Activated naive CD8-positive, alpha-beta T cell treated with anti-CD3 and anti-CD28 coated beads, Interleukin-2, amount 10 ng/mL, durations not matched to agents 7 days and 5 days (primary cell): Measurements from ENCODE around the gene ABHD2. TPM values are rescaled to one million over a fixed set of nuclear protein-coding genes. Genes with fewer than 3 reads are reported as not detected.

Experiments used
- ATAC-seq: fragments of 150-1000 bp; cut with Tn5 transposase; one replicate; pipeline ENCODE4 v1.10.0; 2021; ENCODE audit warnings: low read depth, moderate library complexity
- POLR2A ChIA-PET: fragments of 350-600 bp; sonication (Branson Sonifier 250); formaldehyde crosslinking; loops from one replicate; lab custom pipeline; 2021; ENCODE audit warnings: antibody characterized with exemption; lab: Charles Lee
- DNase-seq: peaks from one replicate; pipeline ENCODE4 v3.0.0; 2021
- H3K27ac Mint-ChIP-seq: one replicate; pipeline ENCODE4 v1.8.0; 2022; ENCODE audit warnings: mild to moderate bottlenecking, mixed read lengths
- H3K27me3 Mint-ChIP-seq: one replicate; pipeline ENCODE4 v1.8.0; 2022; ENCODE audit warnings: mild to moderate bottlenecking, moderate library complexity, mixed read lengths
- H3K36me3 Mint-ChIP-seq: one replicate; pipeline ENCODE4 v1.8.0; 2021; ENCODE audit warnings: mild to moderate bottlenecking, mixed read lengths
- H3K4me1 Mint-ChIP-seq: one replicate; pipeline ENCODE4 v1.8.0; 2021; ENCODE audit warnings: mixed read lengths
- H3K4me3 Mint-ChIP-seq: one replicate; pipeline ENCODE4 v1.8.0; 2022; ENCODE audit warnings: mild to moderate bottlenecking, moderate library complexity, mixed read lengths
- H3K9me3 Mint-ChIP-seq: one replicate; pipeline ENCODE4 v1.8.0; 2021; ENCODE audit warnings: mixed read lengths
- total RNA-seq, 2 experiments: library from RNA; stranded (reverse); gene quantifications; one replicate each; pipeline ENCODE4 v1.2.3, GENCODE V29; 2021

Gene ABHD2
- total RNA-seq, 2 experiments from 2014 or later: 54.1 to 62.8 TPM

GRCh38 chr15:89199746-89200145 is 111.5 kb downstream of the ABHD2 start:
- ATAC-seq (no peak), DNase-seq (no peak)
- H3K27ac Mint-ChIP-seq: no peak overlapping the region
- peaks cover 20% of the 10 kb centered on the region for H3K4me1 Mint-ChIP-seq
- peaks cover 22% of the 10 kb centered on the region for H3K36me3 Mint-ChIP-seq
- no peaks in the 10 kb centered on the region for H3K27me3 Mint-ChIP-seq
- POLR2A ChIA-PET: interaction anchor here (1.1 kb wide), 1 partner anchor 45 kb away, joined by 3 read pairs; no protein-coding TSS in a partner anchor
- no peak overlapping the region for H3K4me3 Mint-ChIP-seq
- H3K9me3 Mint-ChIP-seq: no peaks in the 10 kb centered on the region

- POLR2A ChIA-PET: interaction anchor here (0.6 to 1.1 kb wide), 2 partner anchors 44 to 101 kb away, joined by 3 read pairs; no protein-coding TSS in a partner anchor
- H3K36me3 Mint-ChIP-seq: peaks cover 22% of the 10 kb centered on the region
- H3K9me3 Mint-ChIP-seq: no peaks in the 10 kb centered on the region
- ATAC-seq: no peak
- no peaks in the 10 kb centered on the region for H3K27me3 Mint-ChIP-seq
- H3K4me1 Mint-ChIP-seq: peaks cover 23% of the 10 kb centered on the region
- DNase-seq: no peak
- no peak overlapping the region for H3K27ac Mint-ChIP-seq
- no peak overlapping the region for H3K4me3 Mint-ChIP-seq
Measured at GRCh38 chr15:89200182-89200581, 111.9 kb downstream of the ABHD2 start.

- no peak overlapping the region for H3K4me3 Mint-ChIP-seq
- ATAC-seq (no peak), DNase-seq (no peak)
- POLR2A ChIA-PET: no interaction called here
- no peak overlapping the region for H3K27ac Mint-ChIP-seq
- no peaks in the 10 kb centered on the region for H3K9me3 Mint-ChIP-seq
- peaks cover 18% of the 10 kb centered on the region for H3K36me3 Mint-ChIP-seq
- H3K4me1 Mint-ChIP-seq: peaks cover 26% of the 10 kb centered on the region
- no peaks in the 10 kb centered on the region for H3K27me3 Mint-ChIP-seq
Measured at GRCh38 chr15:89201465-89202005, 113.3 kb downstream of the ABHD2 start.

GRCh38 chr15:89203705-89204273 is 115.5 kb downstream of the ABHD2 start:
- DNase-seq (no peak), ATAC-seq (peak; percentile 80)
- Mint-ChIP-seq H3K36me3 (peaks cover 15% of the 10 kb centered on the region), H3K4me3 (peak overlapping the region; percentile 80), H3K4me1 (peaks cover 31% of the 10 kb centered on the region), H3K27me3 (peaks cover 2% of the 10 kb centered on the region), H3K9me3 (no peaks in the 10 kb centered on the region), H3K27ac (peak overlapping the region; percentile 82)
- POLR2A ChIA-PET: no interaction called here

- Mint-ChIP-seq H3K4me1 (peaks cover 31% of the 10 kb centered on the region), H3K4me3 (no peak overlapping the region), H3K27ac (peak overlapping the region; percentile 36), H3K27me3 (peaks cover 2% of the 10 kb centered on the region), H3K9me3 (no peaks in the 10 kb centered on the region), H3K36me3 (peaks cover 12% of the 10 kb centered on the region)
- DNase-seq (no peak), ATAC-seq (no peak)
- POLR2A ChIA-PET: interaction anchor here (0.7 to 2.5 kb wide), 4 partner anchors 28 to 308 kb away, joined by 3 to 19 read pairs (median 4); partner anchors contain the start of gene FANCI
Measured at GRCh38 chr15:89205991-89206585, 117.8 kb downstream of the ABHD2 start.

- Mint-ChIP-seq H3K4me1 (peaks cover 29% of the 10 kb centered on the region), H3K27me3 (peaks cover 2% of the 10 kb centered on the region)
- POLR2A ChIA-PET: interaction anchor here (0.7 to 2.5 kb wide), 4 partner anchors 29 to 309 kb away, joined by 3 to 19 read pairs (median 4); partner anchors contain the start of gene FANCI
Measured at GRCh38 chr15:89206908-89207331, 118.7 kb downstream of the ABHD2 start.

GRCh38 chr15:89208256-89208655 is 120.0 kb downstream of the ABHD2 start:
- POLR2A ChIA-PET: no interaction called here
- no peak for DNase-seq
- peaks cover 6% of the 10 kb centered on the region for H3K27me3 Mint-ChIP-seq
- no peak overlapping the region for H3K27ac Mint-ChIP-seq
- no peak for ATAC-seq
- no peaks in the 10 kb centered on the region for H3K9me3 Mint-ChIP-seq
- no peak overlapping the region for H3K4me3 Mint-ChIP-seq
- H3K4me1 Mint-ChIP-seq: peaks cover 28% of the 10 kb centered on the region
- H3K36me3 Mint-ChIP-seq: peaks cover 5% of the 10 kb centered on the region

More at GRCh38 chr15:89206908-89207331, 118.7 kb downstream of the ABHD2 start:
- DNase-seq: peak; percentile 82
- H3K36me3 Mint-ChIP-seq: peaks cover 7% of the 10 kb centered on the region
- peak; percentile 54 for ATAC-seq
- no peak overlapping the region for H3K4me3 Mint-ChIP-seq
- no peaks in the 10 kb centered on the region for H3K9me3 Mint-ChIP-seq
- peak overlapping the region; percentile 10 for H3K27ac Mint-ChIP-seq

- peaks cover 7% of the 10 kb centered on the region for H3K27me3 Mint-ChIP-seq
- POLR2A ChIA-PET: interaction anchor here (0.7 kb wide), 1 partner anchor 123 kb away, joined by 3 read pairs; no protein-coding TSS in a partner anchor
- H3K4me1 Mint-ChIP-seq: peaks cover 21% of the 10 kb centered on the region
- DNase-seq (no peak), ATAC-seq (no peak)
- no peak overlapping the region for H3K27ac Mint-ChIP-seq
- H3K9me3 Mint-ChIP-seq: no peaks in the 10 kb centered on the region
- H3K36me3 Mint-ChIP-seq: no peaks in the 10 kb centered on the region
- no peak overlapping the region for H3K4me3 Mint-ChIP-seq
Measured at GRCh38 chr15:89209057-89209456, 120.8 kb downstream of the ABHD2 start.

- Mint-ChIP-seq H3K4me3 (no peak overlapping the region), H3K4me1 (peaks cover 8% of the 10 kb centered on the region), H3K36me3 (no peaks in the 10 kb centered on the region), H3K27me3 (peaks cover 7% of the 10 kb centered on the region), H3K9me3 (no peaks in the 10 kb centered on the region), H3K27ac (no peak overlapping the region)
- POLR2A ChIA-PET: interaction anchor here (1.1 kb wide), 1 partner anchor 9 kb away, joined by 3 read pairs; no protein-coding TSS in a partner anchor
- ATAC-seq (no peak), DNase-seq (no peak)
Measured at GRCh38 chr15:89211678-89212170, 123.5 kb downstream of the ABHD2 start.

- no peaks in the 10 kb centered on the region for H3K36me3 Mint-ChIP-seq
- ATAC-seq (no peak), DNase-seq (no peak)
- H3K27me3 Mint-ChIP-seq: peaks cover 10% of the 10 kb centered on the region
- no peak overlapping the region for H3K27ac Mint-ChIP-seq
- H3K9me3 Mint-ChIP-seq: no peaks in the 10 kb centered on the region
- H3K4me1 Mint-ChIP-seq: peaks cover 1% of the 10 kb centered on the region
- no peak overlapping the region for H3K4me3 Mint-ChIP-seq
- POLR2A ChIA-PET: no interaction called here
Measured at GRCh38 chr15:89215627-89216026, 127.4 kb downstream of the ABHD2 start.

- Mint-ChIP-seq H3K4me3 (no peak overlapping the region), H3K36me3 (no peaks in the 10 kb centered on the region), H3K9me3 (no peaks in the 10 kb centered on the region), H3K27me3 (peaks cover 10% of the 10 kb centered on the region), H3K27ac (no peak overlapping the region), H3K4me1 (peaks cover 1% of the 10 kb centered on the region)
- POLR2A ChIA-PET: no interaction called here
- ATAC-seq (no peak), DNase-seq (no peak)
Measured at GRCh38 chr15:89217031-89217430, 128.8 kb downstream of the ABHD2 start.

GRCh38 chr15:89217686-89218376 is 129.6 kb downstream of the ABHD2 start:
- Mint-ChIP-seq H3K27ac (no peak overlapping the region), H3K27me3 (peaks cover 10% of the 10 kb centered on the region), H3K36me3 (no peaks in the 10 kb centered on the region), H3K9me3 (no peaks in the 10 kb centered on the region), H3K4me3 (no peak overlapping the region), H3K4me1 (peaks cover 1% of the 10 kb centered on the region)
- ATAC-seq (no peak), DNase-seq (no peak)
- POLR2A ChIA-PET: no interaction called here

- no peak overlapping the region for H3K4me3 Mint-ChIP-seq
- peaks cover 1% of the 10 kb centered on the region for H3K4me1 Mint-ChIP-seq
- H3K36me3 Mint-ChIP-seq: no peaks in the 10 kb centered on the region
- no peak for DNase-seq
- no peaks in the 10 kb centered on the region for H3K9me3 Mint-ChIP-seq
- ATAC-seq: no peak
- H3K27ac Mint-ChIP-seq: no peak overlapping the region
- POLR2A ChIA-PET: no interaction called here
- peaks cover 6% of the 10 kb centered on the region for H3K27me3 Mint-ChIP-seq
Measured at GRCh38 chr15:89218531-89218930, 130.3 kb downstream of the ABHD2 start.
